AML-193 (cell line): ENCODE data around the gene D2HGDH.
"Not testable (repeated sequence)": the region's sequence is repeated elsewhere in the genome, so short reads cannot be mapped to it uniquely, and the experiment has no call there.

ENCODE experiments used
- DNase-seq, 2 experiments: peaks; one replicate each; lab custom pipeline; 2025; lab: John Stamatoyannopoulos, UW

D2HGDH gene

DNA sequence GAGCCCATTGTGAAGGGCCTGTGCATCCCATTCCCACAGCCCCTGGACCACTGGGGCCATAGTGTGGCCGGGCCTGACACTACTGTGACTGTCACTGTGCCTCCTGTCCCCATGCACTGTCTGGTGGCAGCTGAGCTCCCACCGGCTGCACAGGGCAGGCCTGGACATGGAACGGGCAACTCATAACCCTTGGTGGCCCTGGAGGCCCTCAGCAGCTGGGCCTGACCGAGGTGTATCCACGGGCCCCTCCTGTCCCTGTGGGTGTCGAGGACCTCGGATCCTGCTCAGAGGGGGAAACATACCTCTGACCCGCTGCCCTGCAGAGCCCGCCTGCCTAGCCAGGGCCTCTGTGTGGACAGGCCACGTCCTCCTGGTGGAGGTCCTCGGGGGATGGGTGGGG is 34.4 kb downstream of the D2HGDH start:
- DNase-seq, result no peak

DNA sequence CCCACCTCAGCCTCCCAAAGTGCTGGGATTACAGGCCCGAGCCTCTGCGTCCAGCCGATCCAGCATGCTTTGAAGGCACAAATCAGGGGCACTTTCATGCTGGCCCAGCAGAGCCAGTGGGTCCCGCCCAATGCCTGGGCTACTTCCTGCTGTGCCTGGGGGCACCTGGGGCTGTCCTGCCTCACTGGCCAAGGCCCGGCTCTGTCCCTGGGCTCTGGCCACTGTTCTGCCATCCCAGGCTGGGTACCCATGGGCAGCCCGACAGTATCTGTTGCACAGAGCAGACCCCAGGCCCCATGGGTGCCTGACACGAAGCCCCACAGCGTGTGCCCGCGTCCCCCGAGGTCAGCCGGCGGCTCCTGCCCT is 35.4 kb downstream of the D2HGDH start:
- DNase-seq, result no peak

DNA sequence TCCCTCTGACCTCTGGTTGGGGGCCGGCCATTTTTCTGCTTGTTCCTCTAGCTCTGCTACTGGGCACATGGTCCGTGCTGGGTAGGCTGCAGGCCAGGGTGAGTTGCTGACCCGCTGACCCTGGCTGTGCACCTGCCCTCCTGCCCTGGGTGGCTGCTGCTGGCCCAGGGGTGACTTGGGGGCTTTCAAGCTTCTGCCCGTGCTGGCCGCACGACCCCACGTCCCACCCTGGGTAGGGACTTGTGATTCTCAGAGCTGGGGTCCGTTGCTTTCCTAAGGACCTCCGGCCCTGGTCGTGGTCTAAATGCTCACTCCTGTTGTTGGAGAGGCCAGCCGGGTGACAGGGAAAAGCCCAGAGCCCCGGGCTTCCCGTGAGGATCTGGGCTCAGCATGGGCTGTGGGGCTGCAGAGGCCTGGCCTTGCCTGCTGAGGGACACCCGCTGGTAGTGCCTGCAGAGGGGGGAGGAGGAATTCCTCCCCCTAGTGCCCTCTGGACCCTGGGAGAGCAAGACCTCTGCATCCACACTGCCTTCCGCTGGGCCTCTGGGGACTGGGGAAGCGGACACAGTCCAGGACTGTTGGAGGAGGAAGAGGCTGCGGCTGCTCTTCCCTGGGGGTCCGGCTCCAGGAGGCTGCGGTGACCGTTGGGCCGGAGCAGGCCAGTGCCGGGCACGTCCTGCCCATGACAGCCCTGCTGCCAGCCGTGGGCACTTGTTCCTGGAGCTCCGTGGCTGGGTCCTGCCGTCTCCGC is 35.9 kb downstream of the D2HGDH start:
- DNase-seq, result no peak

DNA sequence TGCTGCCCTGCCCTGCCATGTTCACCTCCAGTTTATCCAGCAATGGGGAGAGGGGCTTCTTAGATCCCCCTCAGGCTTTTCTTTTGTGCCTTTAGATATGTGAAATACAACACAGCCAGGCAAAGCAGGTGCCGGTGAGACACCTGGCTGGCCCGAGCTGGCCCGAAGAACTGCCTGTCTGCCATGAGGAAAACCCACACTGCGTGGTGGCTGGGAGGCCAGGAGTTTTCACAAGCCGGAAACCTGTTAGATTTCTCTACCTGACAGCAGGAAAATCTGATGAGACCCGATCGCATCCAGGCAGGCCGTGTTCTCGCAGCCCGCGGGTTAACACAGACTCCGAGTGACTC is 36.5 kb downstream of the D2HGDH start:
- DNase-seq, result no peak

DNA sequence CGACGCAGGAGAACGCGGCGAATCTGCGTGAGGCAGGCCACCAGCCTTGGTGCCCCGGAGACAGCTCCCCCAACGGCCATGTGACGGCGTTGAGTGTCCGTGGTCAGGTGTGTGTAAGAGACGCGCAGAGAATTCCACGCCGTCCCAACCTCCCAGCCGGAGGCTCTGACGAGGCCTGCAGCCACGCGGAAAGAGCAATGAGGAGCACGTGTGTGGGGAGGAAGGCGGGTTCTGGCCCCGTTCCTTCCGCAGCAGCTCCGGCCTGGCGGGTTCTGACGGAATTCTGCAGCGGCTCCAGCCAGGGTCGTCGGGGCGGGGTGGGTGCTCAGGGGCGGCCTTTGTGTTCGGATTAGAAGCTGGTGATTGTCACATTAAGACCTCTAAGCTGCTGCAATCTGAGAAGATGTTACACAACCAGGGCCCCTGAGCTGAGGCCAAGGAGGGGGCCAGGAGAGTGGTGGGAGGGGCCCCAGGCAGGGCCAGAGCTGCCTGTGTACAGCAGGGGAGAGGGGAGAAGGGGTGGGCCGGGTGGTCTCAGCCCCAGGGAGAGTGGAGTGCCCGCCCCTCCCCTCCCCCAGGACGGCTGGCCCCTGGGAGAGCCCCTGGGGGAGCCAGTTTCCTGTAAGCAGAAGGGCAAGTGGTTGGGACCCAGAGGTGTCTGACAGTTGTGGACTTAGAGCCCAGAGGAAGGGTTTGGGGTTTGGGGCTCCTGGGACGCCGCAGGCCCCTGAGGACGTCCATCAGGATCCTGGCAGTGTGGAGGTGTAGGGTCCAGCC is 37.0 kb downstream of the D2HGDH start:
- no peak for DNase-seq

DNA sequence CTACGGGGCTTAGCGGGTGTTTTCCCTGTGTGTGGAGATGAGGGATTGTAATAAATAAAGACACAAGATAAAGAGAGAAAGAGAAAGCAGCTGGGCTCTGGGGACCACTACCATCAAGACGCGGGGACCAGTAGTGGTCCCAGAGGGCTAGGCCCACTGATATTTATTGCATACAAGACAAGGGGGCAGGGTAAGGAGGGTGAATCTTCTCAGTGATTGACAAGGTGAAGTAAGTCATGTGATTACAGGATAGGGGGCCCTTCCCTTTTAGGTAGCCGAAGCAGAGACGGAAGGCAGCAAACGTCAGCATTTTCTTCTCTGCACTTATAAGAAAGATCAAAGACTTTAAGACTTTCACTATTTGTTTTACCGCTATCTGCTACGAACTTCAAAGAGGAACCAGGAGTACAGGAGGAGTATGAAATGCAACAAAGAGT is 37.7 kb downstream of the D2HGDH start:
- no peak for DNase-seq

- no peak for DNase-seq
Measured at GRCh38 chr2:241773511-241774418, 39.3 kb downstream of the D2HGDH start.

- no peak for DNase-seq
Measured at GRCh38 chr2:241774419-241775222, 40.2 kb downstream of the D2HGDH start.

GRCh38 chr2:241775223-241776177 is 41.1 kb downstream of the D2HGDH start:
- no peak for DNase-seq

DNA sequence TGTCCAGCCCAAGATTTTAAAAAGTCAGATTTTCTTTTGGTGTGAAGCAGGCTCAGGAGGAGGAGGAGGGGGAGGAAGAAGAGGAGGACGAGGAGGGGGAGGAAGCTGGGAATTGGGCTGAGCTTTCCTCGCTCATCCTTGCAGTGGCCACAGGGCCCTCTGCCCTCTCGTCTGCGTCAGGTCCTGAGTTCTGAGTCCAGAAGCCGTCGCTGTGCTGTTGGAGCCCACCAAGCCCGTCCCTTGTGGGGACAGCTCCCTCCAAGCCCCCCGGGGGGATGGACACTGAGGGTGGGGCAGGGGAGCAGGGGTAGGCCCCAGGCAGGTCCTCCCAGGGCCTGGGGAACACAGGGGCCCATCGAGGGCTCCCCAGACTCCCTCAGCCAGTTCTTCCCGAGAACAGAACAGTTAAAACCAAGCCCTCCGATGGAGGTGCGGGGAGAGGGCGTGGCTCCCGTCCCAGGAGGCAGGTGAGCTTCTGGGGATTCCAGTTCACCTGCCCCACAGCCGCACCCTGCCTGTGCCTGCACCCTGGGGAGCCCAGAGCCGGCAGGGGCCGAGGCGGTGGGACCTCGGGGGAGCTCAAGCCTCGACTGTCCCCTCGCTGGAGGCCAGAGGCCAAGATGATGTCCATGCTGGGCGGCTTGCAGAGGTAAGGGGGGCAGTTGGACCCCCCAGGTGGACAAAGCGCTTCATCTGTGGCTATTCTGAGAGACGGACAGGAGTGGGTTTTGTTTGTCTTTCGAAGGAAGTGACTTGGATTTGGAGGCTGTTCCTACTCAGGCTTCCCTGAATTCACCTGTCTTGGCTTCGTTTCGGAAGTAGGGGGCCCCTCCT is 42.1 kb downstream of the D2HGDH start, which contains the start of gene GAL3ST2:
Gene GAL3ST2, plus strand, starts transcription at position 487 of the 834 bp plus-strand sequence. Its CDS starts 134 bp downstream, at position 621.
- DNase-seq, result no peak

DNA sequence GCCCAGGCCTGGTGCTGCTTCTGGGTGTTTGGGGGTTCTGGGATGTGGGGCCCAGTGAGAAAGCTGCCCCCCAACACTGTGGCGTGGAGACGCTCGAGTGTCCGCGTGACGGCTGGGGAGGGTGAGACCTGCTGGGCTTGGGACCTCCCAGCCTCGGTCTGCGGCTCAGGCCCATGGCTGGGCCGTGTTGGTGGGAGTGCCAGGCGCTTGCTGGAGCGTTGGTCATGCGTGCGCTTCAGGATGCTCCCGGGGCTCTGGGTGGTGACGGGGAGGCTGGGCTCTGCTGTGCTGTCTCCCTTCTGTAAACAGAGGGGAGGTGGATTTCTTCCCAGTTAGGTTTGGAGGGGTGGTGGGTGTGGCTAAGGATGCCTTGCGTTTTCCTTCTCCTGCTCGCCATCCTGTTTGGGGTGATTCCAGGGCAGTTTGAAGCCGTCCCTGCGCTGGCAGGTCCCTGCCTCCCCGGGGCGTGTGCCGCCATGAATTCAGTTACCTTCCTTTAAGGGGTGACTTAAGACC is 42.8 kb downstream of the D2HGDH start:
- DNase-seq, result no peak

DNA sequence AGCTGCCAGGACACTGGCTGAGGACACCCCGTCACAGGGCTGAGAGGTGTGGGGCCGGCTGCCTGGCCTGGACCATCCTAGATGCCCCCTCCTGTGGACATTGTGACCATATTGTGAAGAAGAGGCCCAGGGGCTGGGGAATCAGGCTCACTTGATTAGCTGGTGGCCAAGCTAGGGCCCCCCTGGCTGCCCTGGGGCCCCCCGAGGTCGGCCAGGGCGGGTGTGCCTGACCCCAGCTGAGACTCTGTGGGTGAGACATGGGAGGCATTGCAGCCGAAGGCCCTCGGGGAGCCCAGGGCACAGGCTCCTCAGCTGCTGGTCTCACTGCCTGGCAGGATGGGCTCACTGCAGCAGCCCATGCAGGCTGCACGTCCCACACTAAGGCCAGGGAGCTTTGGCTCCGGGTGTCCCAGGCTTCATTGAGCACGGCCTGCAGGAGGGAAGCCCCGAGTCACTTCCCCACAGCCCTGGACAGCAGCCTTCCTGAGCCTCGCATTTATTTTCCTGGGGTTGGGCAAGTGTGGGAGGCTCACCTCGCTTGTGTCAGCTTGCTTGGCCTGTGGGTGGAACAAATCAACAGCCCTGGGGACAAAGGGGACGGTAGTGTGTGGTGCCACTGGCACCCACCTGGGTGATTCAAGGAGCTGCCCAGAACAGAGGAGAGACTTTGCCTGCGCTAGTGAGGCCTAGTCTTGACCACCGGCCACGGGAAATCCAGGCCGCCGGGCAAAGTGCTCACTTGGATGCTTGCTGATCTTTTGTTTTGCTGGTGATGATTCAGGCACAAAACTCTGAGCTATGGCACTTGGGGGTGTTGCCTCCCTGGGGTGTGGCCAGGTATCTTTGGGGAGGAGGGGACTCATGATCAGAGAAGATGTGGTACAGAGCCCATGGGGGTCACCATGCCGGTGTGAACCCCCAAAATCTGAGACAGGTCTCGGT is 43.5 kb downstream of the D2HGDH start:
- no peak for DNase-seq

DNA sequence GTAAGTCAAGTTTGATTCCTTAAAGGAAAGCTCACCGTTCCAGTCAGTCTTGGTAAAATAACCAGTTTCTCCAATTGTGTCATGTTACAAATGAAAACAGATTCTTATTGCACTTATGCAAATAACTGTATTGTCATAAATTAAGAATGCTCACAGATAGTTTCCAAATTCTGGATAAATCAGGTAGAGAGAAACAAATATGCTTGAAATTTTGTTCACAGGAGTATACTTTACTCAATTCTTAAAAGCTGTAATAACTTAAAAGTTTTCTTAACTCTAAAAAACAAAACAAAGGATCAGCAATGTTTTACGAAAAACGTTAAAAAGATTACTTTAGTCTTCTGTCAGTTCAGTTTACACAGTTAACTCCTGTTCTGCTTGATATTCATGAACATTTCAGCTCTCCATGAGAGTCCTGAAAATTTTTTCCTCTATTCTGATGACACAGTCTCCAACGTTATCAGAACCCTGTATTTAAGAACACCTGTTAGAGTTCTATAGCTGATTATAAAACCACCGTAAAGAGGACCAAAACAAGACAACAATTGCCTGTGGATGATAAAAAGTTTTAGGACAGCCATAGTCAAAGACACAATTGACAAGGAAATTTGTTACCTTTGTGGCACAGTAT is 46.6 kb downstream of the D2HGDH start:
- no peak for DNase-seq

- not testable (repeated sequence) for DNase-seq
Measured at GRCh38 chr2:241782053-241782452, 47.6 kb downstream of the D2HGDH start.

DNA sequence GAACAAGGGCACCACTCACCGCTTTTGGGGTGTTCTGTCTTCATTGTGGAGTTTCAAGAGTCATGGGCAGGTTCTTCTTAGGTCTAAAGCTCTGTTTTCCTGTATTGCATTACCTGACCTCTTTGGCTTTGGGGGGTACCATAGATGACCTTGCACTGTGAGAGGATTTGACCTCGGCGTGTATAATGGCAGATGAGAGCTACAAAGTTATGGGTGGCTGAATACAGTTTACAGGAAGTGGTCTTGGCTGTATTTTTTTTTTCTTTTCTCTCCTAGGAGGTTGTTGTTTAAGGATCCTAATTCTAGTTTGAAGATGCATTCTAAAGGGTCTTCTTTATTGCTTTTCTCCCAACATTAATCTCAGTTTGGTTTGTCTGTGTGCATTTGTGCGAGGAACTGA is 53.7 kb downstream of the D2HGDH start:
- DNase-seq, result no peak

DNA sequence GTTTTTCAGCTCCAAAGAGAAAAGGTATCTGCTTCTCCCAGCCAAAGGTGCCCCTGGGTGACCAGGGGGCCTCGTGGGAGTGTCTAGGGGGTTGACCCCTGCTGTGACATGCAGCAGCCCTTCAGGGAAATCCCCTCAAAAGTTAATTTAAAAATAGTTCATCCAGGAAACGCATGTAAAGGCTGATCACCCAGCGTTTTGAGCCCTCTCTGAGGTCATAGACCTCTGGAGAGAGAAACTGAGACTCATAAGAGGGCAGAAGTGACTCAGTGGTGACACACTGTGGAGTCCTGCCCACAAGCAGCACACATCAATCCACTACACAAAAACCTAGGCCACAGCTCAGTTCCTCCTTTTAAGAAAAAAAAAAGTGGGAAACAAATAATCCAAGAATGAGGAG is 54.1 kb downstream of the D2HGDH start:
- no peak for DNase-seq

DNA sequence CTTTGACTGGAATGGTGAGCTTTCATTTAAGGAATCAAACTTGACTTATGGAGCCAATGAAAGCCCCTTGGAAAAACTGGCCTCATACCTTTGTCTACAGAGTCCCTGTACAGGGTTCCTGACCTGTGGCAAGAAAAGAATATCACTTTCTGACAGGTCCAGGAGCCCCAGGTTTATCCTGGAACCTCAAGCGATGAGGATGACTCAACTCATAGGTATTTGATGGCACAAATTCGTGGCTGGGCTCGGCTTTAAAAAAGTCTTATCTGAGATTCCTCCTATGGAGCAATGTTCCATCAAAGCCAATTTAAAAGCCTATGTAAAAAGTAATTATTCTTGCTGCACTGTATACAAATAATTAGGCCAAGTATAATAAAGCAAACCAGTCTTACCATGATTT is 57.0 kb downstream of the D2HGDH start:
- not testable (repeated sequence) for DNase-seq

GRCh38 chr2:241793385-241793784 is 59.0 kb downstream of the D2HGDH start:
- no peak for DNase-seq
